Measurements from ENCODE around the gene NPY.
A peak's percentile ranks its signal among the peaks of the same experiment; 100 is the strongest.
"Not testable (repeated sequence)": the region's sequence is repeated elsewhere in the genome, so short reads cannot be mapped to it uniquely, and the experiment has no call there.

NPY gene

GRCh38 chr7:24283897-24284698, at the start of gene NPY:
NPY (plus strand) TSS chr7:24284190; CDS start chr7:24285241, 1,051 bp downstream.
- DNase-seq (ENCODE audit: low spot score), result peak; percentile 10

- no peak for DNase-seq (ENCODE audit: low spot score)
Observed at GRCh38 chr7:24239260-24239659, 44.7 kb upstream of the NPY start.

- DNase-seq (ENCODE audit: low spot score), result no peak
Observed at GRCh38 chr7:24241206-24241605, 42.8 kb upstream of the NPY start.

DNA sequence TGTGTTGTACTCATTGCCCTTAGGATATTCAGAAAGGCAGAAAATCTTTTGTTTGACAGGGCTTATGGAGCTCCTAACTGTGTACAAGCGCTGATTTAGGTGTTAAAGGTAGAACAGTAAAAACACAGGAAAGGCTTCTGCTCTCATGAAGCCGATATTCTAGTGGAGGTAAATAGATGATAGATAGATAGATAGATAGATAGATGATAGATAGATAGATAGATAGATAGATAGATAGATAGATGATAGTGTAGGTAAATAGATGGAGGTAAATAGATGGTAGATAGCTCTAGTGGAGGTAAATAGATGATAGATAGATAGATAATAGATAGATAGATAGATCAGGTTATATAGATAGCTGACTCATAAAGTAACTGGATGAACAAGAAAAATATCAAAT, 39.4 kb upstream of the NPY start:
- DNase-seq (ENCODE audit: low spot score), result no peak

DNA sequence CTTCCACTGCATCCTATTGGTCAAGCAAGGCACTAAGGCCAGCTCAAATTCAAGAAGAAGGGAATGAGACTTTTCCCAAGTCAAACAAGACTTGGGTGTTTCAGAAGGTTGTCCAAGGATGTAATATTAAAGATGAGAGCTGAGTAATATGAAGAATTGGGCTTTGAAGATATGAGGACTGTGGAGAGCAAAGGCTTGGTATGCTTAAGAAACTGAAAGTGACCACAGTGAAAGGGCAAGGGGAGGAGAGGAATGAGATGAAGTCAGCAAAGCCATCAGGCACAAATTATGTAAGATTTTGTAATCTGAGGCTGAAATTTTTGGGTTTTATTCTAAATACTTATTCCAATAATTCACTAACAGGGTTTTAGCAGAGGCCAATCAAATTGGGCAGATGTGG, 38.6 kb upstream of the NPY start:
- no peak for DNase-seq (ENCODE audit: low spot score)

DNA sequence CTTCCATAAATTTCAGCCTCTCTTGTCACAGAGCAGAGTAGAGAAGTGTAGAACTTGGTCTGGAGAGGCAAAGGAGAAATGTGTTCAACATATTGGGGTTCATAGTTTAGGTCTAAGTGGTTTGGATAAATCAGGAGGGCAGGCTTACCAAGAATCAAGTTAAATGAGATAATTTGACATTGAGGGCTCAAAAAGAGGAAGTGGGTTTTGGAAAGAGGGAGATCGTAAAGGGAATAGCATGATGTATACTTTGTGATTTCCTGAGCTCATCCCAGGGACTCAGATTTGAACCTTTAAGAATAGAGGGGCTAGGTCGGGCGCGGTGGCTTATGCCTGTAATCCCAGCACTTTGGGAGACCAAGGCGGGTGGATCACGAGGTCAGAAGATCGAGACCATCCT, 34.7 kb upstream of the NPY start:
- no peak for DNase-seq (ENCODE audit: low spot score)

DNA sequence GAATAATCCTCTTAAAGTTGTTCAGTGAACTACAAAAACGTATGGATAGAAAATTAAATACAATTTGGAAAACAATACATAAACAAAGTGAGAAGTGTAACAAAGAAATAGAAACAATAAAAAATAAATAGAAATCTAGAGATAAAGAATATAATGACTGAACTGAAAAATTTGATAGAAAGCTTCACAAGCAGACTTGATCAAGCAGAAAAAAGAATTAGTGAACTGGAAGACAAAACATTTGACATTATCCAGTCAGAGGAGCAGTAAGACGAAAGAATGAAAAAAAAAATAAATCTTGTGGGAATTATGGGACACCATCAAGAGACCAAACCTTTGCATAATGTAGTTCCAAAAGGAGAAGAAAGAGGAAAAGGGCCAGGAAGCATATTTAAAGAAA, 32.4 kb upstream of the NPY start:
- no peak for DNase-seq (ENCODE audit: low spot score)

DNA sequence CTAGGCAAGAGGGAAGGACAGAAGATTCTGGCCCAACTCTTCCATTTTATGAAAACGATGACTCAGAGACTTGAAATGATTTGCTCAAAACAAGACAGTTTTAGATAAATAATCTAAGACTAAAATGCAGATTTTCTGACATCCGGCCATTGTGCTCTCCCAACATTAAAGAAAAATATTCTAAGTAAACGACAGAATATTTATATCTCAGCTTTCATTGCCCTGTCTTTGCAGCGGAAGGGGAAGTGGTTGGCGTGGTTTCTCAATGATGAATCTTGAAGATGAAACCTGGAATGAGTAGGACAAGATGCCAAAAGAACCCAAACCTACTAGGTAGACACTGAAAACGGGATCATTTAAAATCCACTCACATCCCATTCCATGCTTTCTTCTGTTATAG, 28.9 kb upstream of the NPY start:
- no peak for DNase-seq (ENCODE audit: low spot score)

DNA sequence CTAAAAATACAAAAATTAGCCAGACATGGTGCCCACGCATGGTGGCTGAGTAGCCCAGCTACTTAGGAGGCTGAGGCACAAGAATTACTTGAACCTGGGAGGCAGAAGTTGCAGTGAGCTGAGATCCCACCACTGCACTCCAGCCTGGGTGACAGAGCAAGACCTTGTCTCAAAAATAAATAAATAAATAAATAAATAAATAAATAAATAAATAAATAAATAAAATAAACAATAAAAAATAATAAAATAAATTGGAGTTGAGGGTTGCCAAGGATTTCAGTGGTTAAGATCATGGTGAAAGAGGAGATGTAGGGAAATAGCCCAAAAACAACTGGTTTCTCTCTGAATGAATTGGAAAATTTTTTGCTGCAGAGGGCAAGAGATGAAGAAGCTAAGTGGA, 25.7 kb upstream of the NPY start:
- DNase-seq (ENCODE audit: low spot score), result not testable (repeated sequence)

- DNase-seq (ENCODE audit: low spot score), result no peak
Observed at GRCh38 chr7:24271938-24272337, 12.1 kb upstream of the NPY start.

- DNase-seq (ENCODE audit: low spot score), result no peak
Observed at GRCh38 chr7:24279512-24279911, 4.5 kb upstream of the NPY start.

DNA sequence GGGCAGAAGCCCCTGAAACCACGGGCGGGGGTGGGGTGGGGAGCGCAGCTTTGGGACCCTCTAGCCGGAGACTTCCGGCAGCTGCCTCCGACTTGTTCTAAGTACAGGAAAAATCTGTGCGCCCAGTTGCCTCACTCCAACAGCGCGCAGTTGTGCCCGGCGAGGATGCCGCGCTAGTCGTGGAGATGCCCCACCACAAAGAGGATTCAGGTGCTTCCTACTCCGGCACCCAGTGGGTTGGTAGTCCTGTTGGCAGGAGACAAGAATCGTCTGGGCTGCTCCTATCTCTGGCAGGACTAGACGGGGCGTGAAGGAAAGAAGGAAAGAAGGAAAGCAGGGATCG, 465 bp upstream of the NPY start:
- peak; percentile 11 for DNase-seq (ENCODE audit: low spot score)

- DNase-seq (ENCODE audit: low spot score), result no peak
Observed at GRCh38 chr7:24284699-24285506, 913 bp downstream of the NPY start.

GRCh38 chr7:24290004-24290641, 6.1 kb downstream of the NPY start:
- peak; percentile 14 for DNase-seq (ENCODE audit: low spot score)

DNA sequence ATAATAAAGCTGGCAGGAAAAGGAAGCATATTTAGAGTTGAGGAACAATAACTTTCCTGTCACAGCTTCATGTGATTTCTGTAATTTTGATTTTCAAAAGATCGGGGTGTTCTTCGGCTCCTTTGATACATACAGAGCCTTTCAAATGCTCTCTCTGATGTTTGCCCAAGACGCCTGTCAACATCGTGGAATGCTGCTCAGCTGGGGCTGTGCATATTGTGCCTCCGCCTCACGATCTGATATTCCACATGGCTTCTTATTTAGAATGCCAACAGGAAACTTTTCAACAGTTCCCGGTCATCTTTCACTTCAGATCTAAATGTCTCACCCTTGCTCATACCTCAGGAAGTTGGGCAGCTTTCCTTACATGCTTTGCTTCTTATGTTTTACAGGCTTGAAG, 7.3 kb downstream of the NPY start:
- no peak for DNase-seq (ENCODE audit: low spot score)

DNA sequence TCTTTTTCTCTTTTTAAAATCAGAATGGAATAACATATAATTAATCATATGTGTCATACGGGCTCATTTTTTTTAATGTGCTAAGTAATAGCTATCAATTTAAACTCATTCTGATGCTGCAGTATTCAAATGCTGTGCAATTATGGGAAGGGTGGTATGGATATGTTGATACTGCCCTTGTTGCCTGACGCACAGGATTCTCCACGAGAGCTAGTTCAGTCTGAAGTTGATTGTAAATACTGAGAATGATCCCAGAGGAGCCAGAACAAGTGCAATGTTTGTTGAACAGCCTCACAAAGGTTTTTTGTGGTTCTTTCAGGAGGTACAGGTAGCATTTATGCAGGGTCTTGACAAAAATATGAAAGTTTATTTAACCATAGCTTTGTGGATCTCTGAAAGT, 13.4 kb downstream of the NPY start:
- no peak for DNase-seq (ENCODE audit: low spot score)

DNA sequence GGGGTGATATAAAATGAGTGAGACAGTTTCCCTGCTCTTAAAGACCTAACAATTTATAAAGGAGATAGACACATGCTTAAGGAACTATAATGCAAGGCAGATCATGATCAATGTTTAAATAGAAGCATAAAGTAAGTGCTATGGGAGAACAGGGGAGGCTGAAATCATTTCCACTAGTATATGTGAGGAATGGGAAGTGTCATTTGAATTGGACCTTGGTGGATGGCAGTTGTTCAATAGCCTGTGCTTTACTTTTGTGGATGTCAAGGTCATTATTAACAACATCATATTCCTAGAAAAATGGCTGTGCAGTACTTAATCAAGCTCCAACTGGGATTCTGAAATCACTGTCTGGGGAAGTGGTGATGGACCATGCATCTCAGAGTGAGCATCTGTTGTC, 14.7 kb downstream of the NPY start:
- no peak for DNase-seq (ENCODE audit: low spot score)

- no peak for DNase-seq (ENCODE audit: low spot score)
Observed at GRCh38 chr7:24299192-24299591, 15.2 kb downstream of the NPY start.

- no peak for DNase-seq (ENCODE audit: low spot score)
Observed at GRCh38 chr7:24301703-24302102, 17.7 kb downstream of the NPY start.

DNA sequence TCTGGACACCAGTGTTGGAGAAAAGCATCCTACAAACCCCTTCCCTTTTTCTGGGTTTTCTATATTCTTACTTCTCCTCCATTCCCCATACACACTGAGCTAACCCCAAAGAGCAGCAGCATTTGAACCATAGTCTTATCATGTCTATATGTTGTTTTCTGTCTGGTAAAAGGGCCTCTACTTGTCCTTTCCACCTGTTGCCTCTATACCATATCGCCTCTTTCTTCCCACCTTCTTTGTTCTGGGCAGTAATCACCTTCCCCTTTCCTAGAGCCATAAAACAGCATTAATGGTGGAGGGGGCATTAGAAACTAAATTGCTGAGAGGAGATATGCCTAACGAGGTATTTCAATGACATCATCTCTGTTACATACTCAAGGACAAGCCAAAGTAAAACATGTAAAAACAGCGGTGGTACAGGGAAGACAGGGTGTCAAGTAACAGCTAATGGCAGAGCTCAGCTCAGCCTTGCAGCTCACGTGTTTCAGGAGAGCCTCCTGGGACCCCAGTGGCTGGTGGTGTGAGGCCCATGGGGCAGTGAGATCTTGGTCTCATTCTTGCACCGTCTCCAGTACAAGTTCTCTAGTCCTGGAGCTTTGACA, 20.6 kb downstream of the NPY start:
- no peak for DNase-seq (ENCODE audit: low spot score)

- no peak for DNase-seq (ENCODE audit: low spot score)
Observed at GRCh38 chr7:24307326-24307725, 23.3 kb downstream of the NPY start.

DNA sequence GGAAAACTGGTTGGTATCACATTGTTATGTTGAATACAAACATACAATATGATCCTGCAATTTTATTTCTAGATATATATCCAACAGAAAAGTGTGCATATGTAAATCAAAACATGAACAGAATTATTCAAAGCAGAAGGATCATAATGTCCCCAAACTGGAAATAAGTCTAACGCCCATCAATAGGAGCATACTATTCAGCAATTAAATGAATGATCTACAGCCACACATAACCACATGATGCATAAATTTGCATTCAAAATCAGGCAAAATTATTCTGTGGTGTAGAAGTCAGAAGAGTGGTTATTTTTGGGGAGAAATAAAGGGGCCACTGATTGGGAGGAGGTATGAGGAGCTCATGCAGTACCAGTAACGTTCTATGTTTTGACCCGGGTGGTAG, 28.6 kb downstream of the NPY start:
- DNase-seq (ENCODE audit: low spot score), result no peak

GRCh38 chr7:24313777-24314176, 29.8 kb downstream of the NPY start:
- no peak for DNase-seq (ENCODE audit: low spot score)
